ENCODE measurements around the gene GPC1. TPM values are rescaled to one million over a fixed set of nuclear protein-coding genes. Genes with fewer than 3 reads are reported as not detected.

GPC1 gene
- total RNA-seq, 4 donors from 2014 or later: 112 to 188 (median 180) TPM

GRCh38 chr2:240397542-240397916, 37.9 kb upstream of the GPC1 start:
- Histone ChIP-seq H3K9me3 (no peaks in the 10 kb centered on the region), H3K4me3 (no peak overlapping the region), H3K4me1 (no peaks in the 10 kb centered on the region), H3K36me3 (no peaks in the 10 kb centered on the region), H3K27ac (no peak overlapping the region), H3K27me3 (no peaks in the 10 kb centered on the region)
- no peak for DNase-seq
- in situ Hi-C loops (cut with MboI; ENCODE audit: low sequenced_read_pairs in 4 of 4): no loop called here
- no peak for ATAC-seq
- intact Hi-C loops (cut with DNase I; ENCODE audit: low total_unique reads): no loop called here
- no peak for TF ChIP-seq CTCF (IDR thresholded peaks at IDR 0.05 in 4 of 5, conservative IDR thresholded peaks at IDR 0.05 in 1 of 5)
- no peak for TF ChIP-seq POLR2A (IDR thresholded peaks at IDR 0.05)

GRCh38 chr2:240397924-240398645, 37.4 kb upstream of the GPC1 start:
- no peaks in the 10 kb centered on the region for H3K27me3 ChIP-seq
- in situ Hi-C loops (cut with MboI; ENCODE audit: low sequenced_read_pairs in 4 of 4) (no loop called here), intact Hi-C loops (cut with DNase I; ENCODE audit: low total_unique reads) (no loop called here)
- TF ChIP-seq CTCF (IDR thresholded peaks at IDR 0.05 in 4 of 5, conservative IDR thresholded peaks at IDR 0.05 in 1 of 5): no peak
- no peak for TF ChIP-seq POLR2A (IDR thresholded peaks at IDR 0.05)
- no peak for ATAC-seq
- H3K9me3 ChIP-seq: no peaks in the 10 kb centered on the region
- no peak overlapping the region for H3K4me3 ChIP-seq
- no peaks in the 10 kb centered on the region for H3K36me3 ChIP-seq
- DNase-seq: no peak
- H3K4me1 ChIP-seq: no peaks in the 10 kb centered on the region
- no peak overlapping the region for H3K27ac ChIP-seq

- Histone ChIP-seq H3K27me3 (no peaks in the 10 kb centered on the region), H3K27ac (no peak overlapping the region), H3K9me3 (no peaks in the 10 kb centered on the region), H3K4me1 (no peaks in the 10 kb centered on the region), H3K4me3 (no peak overlapping the region), H3K36me3 (no peaks in the 10 kb centered on the region)
- no peak for DNase-seq
- ATAC-seq: no peak
- TF ChIP-seq CTCF (IDR thresholded peaks at IDR 0.05 in 4 of 5, conservative IDR thresholded peaks at IDR 0.05 in 1 of 5) (no peak), POLR2A (IDR thresholded peaks at IDR 0.05) (no peak)
- intact Hi-C loops (cut with DNase I; ENCODE audit: low total_unique reads) (no loop called here), in situ Hi-C loops (cut with MboI; ENCODE audit: low sequenced_read_pairs in 4 of 4) (no loop called here)
Observed at GRCh38 chr2:240398661-240399267, 36.7 kb upstream of the GPC1 start.

- Histone ChIP-seq H3K27ac (no peak overlapping the region), H3K27me3 (no peaks in the 10 kb centered on the region), H3K4me1 (no peaks in the 10 kb centered on the region), H3K4me3 (no peak overlapping the region), H3K9me3 (no peaks in the 10 kb centered on the region), H3K36me3 (no peaks in the 10 kb centered on the region)
- DNase-seq (peak in 1 of 2 donors; percentile 2), ATAC-seq (no peak)
- in situ Hi-C loops (cut with MboI; ENCODE audit: low sequenced_read_pairs in 4 of 4): no loop called here
- TF ChIP-seq POLR2A (IDR thresholded peaks at IDR 0.05) (no peak), CTCF (IDR thresholded peaks at IDR 0.05 in 4 of 5, conservative IDR thresholded peaks at IDR 0.05 in 1 of 5) (no peak)
- intact Hi-C loops (cut with DNase I; ENCODE audit: low total_unique reads): no loop called here
Observed at GRCh38 chr2:240399419-240400324, 35.8 kb upstream of the GPC1 start.
